Erythroblast (primary cell): Measurements from ENCODE around the gene CDK14.

Source experiments
- DNase-seq, 2 experiments: peaks; one replicate each; lab custom pipeline; 2025; lab: John Stamatoyannopoulos, UW
- GATA1 ChIP-seq: IDR thresholded peaks from 2 replicates; pipeline ENCODE4 v1.6.1; 2011; ENCODE audit warnings: low read depth, mild to moderate bottlenecking, control low read depth, low read length, moderate library complexity
- POLR2A ChIP-seq: IDR thresholded peaks from 2 replicates; pipeline ENCODE4 v1.6.1; 2011; ENCODE audit warnings: mild to moderate bottlenecking, low read length

Gene CDK14

GRCh38 chr7:91091631-91092030, 495.5 kb downstream of the CDK14 start:
- TF ChIP-seq GATA1, result no peak
- DNase-seq, result no peak

DNA sequence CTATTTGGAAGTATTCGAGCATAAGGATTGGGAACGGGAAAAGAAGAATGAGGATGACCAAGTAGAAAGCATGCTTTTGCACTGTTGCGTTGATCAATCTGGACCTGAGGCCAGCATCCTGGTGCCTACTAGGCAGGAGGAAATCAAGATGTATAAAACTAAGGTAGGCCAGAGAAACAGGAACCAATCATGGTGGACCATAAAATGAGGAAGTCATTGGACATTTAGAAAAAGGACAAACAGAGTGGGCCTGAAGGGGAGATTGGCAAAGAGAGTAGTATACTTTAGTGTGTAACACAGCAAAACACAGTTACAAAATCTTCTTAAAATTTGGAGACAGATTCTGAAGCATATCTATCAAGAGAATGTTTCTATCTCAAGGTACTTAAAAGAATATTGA, 497.1 kb downstream of the CDK14 start:
- TF ChIP-seq GATA1 (no peak), POLR2A (no peak)
- no peak for DNase-seq

GRCh38 chr7:91098566-91098965, 502.4 kb downstream of the CDK14 start:
- no peak for DNase-seq
- TF ChIP-seq GATA1, result no peak

- DNase-seq, result no peak
- TF ChIP-seq GATA1, result no peak
These were observed 507.2 kb downstream of the CDK14 start for GRCh38 chr7:91103363-91103762.

- TF ChIP-seq POLR2A (no peak), GATA1 (no peak)
- no peak for DNase-seq
These were observed 511.3 kb downstream of the CDK14 start for GRCh38 chr7:91107460-91107859.

GRCh38 chr7:91109200-91109599, 513.1 kb downstream of the CDK14 start:
- no peak for DNase-seq
- no peak for TF ChIP-seq POLR2A
- no peak for TF ChIP-seq GATA1

GRCh38 chr7:91112902-91113341, 516.8 kb downstream of the CDK14 start:
- TF ChIP-seq GATA1, result no peak
- no peak for TF ChIP-seq POLR2A
- DNase-seq, result no peak

DNA sequence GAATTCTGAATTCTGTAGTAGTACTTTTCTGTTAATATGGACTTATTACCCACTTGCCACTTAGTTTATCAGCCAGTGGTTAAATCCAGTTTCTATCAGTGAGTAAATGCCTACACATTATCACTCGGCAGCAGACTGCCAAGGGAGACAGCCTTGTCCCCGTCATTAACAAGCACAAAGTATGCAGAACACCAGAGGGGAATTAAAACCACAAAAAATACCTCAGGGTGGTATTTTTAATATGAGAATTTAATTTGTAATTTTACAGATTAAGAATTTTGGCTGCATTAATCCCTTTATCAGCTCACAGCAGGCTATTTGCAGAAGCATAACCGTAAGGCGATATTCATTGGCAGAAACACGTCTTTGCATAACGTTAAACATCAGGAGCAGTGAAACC, 518.1 kb downstream of the CDK14 start:
- TF ChIP-seq POLR2A, result no peak
- no peak for TF ChIP-seq GATA1
- DNase-seq, result no peak

DNA sequence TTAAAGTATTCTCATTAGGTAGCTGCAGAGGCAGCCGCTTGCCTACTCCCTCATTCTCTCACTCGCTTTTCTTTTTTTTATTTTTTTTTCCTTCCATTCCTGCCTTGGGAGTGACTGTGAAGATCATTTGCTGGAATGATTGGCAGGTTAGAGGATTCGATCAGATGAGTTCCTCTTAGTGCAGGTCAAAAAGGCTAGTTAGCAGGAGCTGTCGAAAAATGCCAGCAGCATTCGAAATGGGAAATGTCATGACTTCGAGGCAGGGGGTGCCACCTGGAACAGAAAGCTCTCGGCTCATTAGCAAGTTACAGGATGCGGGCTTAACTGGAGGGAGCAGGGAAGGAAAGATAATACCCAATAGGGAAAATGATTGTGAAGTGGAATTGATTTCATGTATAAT, 530.6 kb downstream of the CDK14 start:
- no peak for TF ChIP-seq POLR2A
- no peak for TF ChIP-seq GATA1
- DNase-seq, result no peak

DNA sequence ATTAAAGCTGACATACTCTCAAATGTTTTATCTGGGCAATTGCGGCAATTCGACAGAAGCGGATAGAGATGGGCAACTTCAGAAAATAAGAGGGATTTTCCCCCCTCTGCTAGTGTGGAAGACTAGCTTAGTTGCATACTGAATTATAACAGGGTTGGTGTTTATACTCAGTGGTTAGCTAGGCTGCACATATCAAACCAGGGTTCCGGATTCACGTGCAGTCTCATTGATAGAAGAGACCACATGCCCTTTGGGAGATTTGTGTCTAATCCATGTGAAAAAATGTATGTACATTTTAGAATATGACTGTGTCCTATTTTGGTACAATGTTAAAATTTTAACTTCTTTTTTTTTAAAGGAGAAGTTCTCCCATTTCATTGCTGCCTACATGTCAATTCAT, 531.2 kb downstream of the CDK14 start:
- no peak for TF ChIP-seq GATA1
- TF ChIP-seq POLR2A, result no peak
- no peak for DNase-seq

- DNase-seq, result no peak
- TF ChIP-seq POLR2A (no peak), GATA1 (no peak)
These were observed 531.8 kb downstream of the CDK14 start for GRCh38 chr7:91127959-91128358.

DNA sequence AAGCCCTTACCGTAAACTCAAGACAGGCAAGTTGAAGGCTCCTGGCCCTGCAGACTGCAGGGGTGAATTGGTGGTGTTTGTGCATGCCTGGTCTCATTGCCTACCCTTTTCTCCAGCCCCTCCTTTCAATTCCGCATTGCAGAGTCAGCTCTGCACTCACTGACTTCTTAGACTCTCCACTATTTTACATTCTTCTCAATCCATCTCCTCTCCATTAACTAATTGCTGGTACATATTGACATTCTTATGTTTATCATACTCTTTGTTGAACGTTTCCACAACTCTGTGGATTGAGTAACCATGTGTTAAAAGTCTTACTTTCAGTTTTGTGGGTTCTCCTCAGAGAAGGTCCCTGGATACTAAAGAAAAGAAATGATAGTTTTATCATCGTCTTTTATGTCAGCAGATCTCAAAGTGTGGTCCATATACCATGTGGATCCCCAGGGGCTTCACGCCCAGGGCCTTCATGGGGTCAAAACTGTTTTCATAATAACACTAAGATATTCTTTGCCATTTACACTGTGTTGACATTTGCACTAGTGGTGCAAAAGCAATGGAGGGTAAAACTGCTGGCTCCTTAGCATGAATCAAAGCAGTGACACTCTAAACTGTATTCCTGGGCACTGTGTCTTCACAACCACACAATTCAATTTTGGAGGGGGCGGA, 532.7 kb downstream of the CDK14 start:
- TF ChIP-seq GATA1, result no peak
- no peak for DNase-seq

DNA sequence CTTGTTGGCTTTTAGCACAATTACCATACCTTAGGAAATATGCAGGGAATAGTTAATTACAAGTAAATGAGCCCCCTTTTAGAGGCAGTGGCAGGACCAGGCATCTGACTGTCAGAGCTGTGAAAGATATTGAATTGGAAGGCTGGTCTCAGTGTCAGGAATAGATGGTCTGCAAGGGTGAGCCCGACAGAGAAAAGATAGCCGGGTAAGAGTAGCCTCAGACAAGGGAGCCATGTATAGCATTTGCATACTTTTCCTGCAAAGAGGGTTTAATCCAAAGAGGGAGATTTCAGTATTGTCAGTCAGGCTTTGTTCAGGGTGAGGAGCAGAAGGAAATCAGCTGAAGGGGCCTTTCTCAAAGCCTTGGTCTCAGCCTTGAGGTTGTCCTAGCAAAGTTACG, 539.2 kb downstream of the CDK14 start:
- DNase-seq, result no peak
- TF ChIP-seq POLR2A (no peak), GATA1 (no peak)

DNA sequence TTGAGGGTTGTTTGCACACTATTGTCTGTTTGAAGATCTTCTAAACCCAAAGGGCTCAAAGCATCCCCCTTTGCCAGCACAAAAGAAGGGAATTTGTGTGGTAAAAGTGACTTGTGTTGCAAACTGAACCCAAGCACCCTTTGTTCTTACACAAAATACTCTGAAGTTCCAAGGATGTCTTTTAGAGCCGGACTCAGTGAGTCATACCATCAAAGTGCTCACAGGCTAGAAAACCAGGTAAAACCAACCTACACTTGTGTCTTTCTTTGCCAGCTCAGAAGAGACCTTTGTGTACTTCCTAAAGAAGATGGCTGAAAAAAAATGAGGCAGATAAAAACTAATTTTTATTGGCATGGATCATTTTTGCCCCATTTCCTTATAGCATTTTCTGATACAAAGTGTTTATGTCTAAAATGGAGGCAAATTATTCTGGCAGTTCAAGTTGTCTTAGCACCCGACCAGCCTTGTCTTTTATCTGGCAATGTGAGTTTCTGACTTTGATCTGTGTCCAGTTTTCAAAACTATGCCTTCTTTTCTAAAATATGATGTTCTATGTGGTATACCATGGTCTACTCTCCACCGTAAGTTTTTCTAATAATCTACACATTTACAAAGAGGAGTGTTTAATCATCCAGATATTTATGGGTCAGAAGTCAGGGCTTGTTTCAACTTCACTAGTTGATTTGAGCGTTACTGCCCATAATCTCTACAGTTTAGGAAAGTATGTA, 539.7 kb downstream of the CDK14 start:
- DNase-seq, result no peak
- TF ChIP-seq POLR2A (no peak), GATA1 (no peak)

DNA sequence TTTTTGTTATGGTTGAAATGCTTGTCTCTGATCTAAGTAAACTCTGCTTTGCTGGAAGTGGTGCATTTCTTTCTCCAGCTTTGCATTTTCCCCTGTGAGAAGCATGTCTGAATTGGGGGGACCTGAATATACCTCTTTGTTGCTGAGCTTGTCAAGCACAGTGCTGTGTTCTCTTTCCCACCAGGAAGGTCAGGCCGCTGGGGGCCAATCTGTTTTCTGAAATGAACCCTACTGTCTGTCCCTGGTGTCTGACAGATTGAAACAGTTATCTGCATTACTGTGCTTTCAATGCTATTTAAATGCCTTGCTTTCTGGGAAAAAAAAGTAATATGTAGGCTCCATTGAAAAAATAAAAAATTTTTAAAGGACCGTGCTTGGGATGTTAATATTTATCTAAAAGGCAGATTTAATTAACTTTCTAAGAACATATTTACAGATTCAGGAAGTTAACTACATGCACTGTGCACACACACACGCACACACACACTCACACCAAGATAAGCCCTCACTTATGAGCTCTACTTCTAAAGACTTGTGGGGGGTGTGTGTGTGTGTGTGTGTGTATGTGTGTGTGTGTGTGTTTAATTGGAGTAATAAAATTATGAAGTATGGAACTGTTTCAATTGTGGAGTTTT, 541.1 kb downstream of the CDK14 start:
- DNase-seq, result no peak

More for the DNA sequence above, 541.1 kb downstream of the CDK14 start:
- no peak for TF ChIP-seq POLR2A
- TF ChIP-seq GATA1, result no peak
